Stimulated activated CD4-positive, alpha-beta T cell treated with anti-CD3 and anti-CD28 coated beads, Interleukin-1b, Interleukin-23, amount 100 ng/mL, for 24 hours (primary cell): ENCODE measurements around the gene SLC7A11.
"Not testable (repeated sequence)": the region's sequence is repeated elsewhere in the genome, so short reads cannot be mapped to it uniquely, and the experiment has no call there.

Experiments
- DNase-seq, 4 experiments: peaks; one replicate each; pipeline ENCODE4 v3.0.0-alpha.2; 2020; ENCODE audit warnings: low read depth in 4 of 4, low spot score in 1 of 4

Gene SLC7A11

GRCh38 chr4:138210576-138210975 lies 31.6 kb downstream of the SLC7A11 start:
- DNase-seq: not testable (repeated sequence)

GRCh38 chr4:138209094-138209493 lies 33.1 kb downstream of the SLC7A11 start:
- no peak for DNase-seq

- DNase-seq: no peak
Measured at GRCh38 chr4:138205531-138206233, 36.5 kb downstream of the SLC7A11 start.

- DNase-seq: no peak
Measured at GRCh38 chr4:138204507-138204906, 37.6 kb downstream of the SLC7A11 start.

- DNase-seq: no peak
Measured at GRCh38 chr4:138202686-138203085, 39.5 kb downstream of the SLC7A11 start.

- DNase-seq: no peak
Measured at GRCh38 chr4:138200236-138200590, 41.9 kb downstream of the SLC7A11 start.

GRCh38 chr4:138199568-138200235 lies 42.4 kb downstream of the SLC7A11 start:
- no peak for DNase-seq

- no peak for DNase-seq
Measured at GRCh38 chr4:138196153-138196552, 46.0 kb downstream of the SLC7A11 start.

GRCh38 chr4:138193963-138194362 lies 48.2 kb downstream of the SLC7A11 start:
- DNase-seq: no peak

GRCh38 chr4:138192113-138192512 lies 50.0 kb downstream of the SLC7A11 start:
- DNase-seq: no peak

GRCh38 chr4:138190452-138190858 lies 51.7 kb downstream of the SLC7A11 start:
- no peak for DNase-seq

GRCh38 chr4:138189206-138189605 lies 52.9 kb downstream of the SLC7A11 start:
- DNase-seq: no peak

GRCh38 chr4:138188406-138189084 lies 53.6 kb downstream of the SLC7A11 start:
- DNase-seq: no peak

GRCh38 chr4:138185859-138186645 lies 56.1 kb downstream of the SLC7A11 start:
- DNase-seq: no peak

GRCh38 chr4:138184886-138185285 lies 57.3 kb downstream of the SLC7A11 start:
- DNase-seq: no peak

- DNase-seq: no peak
Measured at GRCh38 chr4:138182838-138183426, 59.2 kb downstream of the SLC7A11 start.

GRCh38 chr4:138181287-138181686 lies 60.9 kb downstream of the SLC7A11 start:
- no peak for DNase-seq

GRCh38 chr4:138178566-138178965 lies 63.6 kb downstream of the SLC7A11 start:
- no peak for DNase-seq

- no peak for DNase-seq
Measured at GRCh38 chr4:138177278-138177968, 64.7 kb downstream of the SLC7A11 start.

GRCh38 chr4:138174981-138175794 lies 67.0 kb downstream of the SLC7A11 start:
- DNase-seq: no peak
